KMS-11 (cell line): ENCODE results near the gene ACAT1.

Source experiments
- H2AFZ ChIP-seq: fragments of 200-600 bp; sonication (generic); 2 replicates; pipeline ENCODE4 v1.6.1; 2016; ENCODE audit warnings: antibody characterized with exemption, mixed run types, low read depth
- H3K27ac ChIP-seq: fragments of 200-600 bp; sonication (generic); 2 replicates; pipeline ENCODE4 v1.6.1; 2016; ENCODE audit warnings: mild to moderate bottlenecking, mixed run types
- H3K27me3 ChIP-seq: fragments of 200-600 bp; sonication (generic); 2 replicates; pipeline ENCODE4 v1.6.1; 2017; ENCODE audit warnings: mild to moderate bottlenecking, low read depth, mixed run types, moderate library complexity; ENCODE audit not compliant: insufficient read depth
- H3K36me3 ChIP-seq: fragments of 200-600 bp; sonication (generic); 2 replicates; pipeline ENCODE4 v1.6.1; 2017; ENCODE audit warnings: mild to moderate bottlenecking, mixed run types; ENCODE audit not compliant: insufficient read depth
- H3K4me1 ChIP-seq: fragments of 200-600 bp; sonication (generic); 2 replicates; pipeline ENCODE4 v1.6.1; 2016; ENCODE audit warnings: mild to moderate bottlenecking, low read depth, mixed run types; ENCODE audit not compliant: poor library complexity, severe bottlenecking
- H3K4me2 ChIP-seq: fragments of 200-600 bp; sonication (generic); 2 replicates; pipeline ENCODE4 v1.7.0; 2016; ENCODE audit warnings: mild to moderate bottlenecking, mixed run types
- H3K4me3 ChIP-seq: fragments of 200-600 bp; sonication (generic); IDR thresholded peaks from 2 replicates; pipeline ENCODE4 v1.6.1; 2017; ENCODE audit warnings: low read depth, low read length, mixed read lengths; ENCODE audit not compliant: insufficient read depth
- H3K79me2 ChIP-seq: fragments of 200-600 bp; sonication (generic); 2 replicates; pipeline ENCODE4 v1.6.1; 2016; ENCODE audit warnings: low read depth, mixed run types; ENCODE audit not compliant: insufficient read depth
- H3K9ac ChIP-seq: fragments of 200-600 bp; sonication (generic); 2 replicates; pipeline ENCODE4 v1.6.1; 2016; ENCODE audit warnings: mild to moderate bottlenecking, mixed run types
- H4K20me1 ChIP-seq: fragments of 200-600 bp; sonication (generic); 2 replicates; pipeline ENCODE4 v1.6.1; 2016; ENCODE audit warnings: mild to moderate bottlenecking, mixed run types; ENCODE audit not compliant: insufficient read depth
- TF ChIP-seq, protein P1 (sequence below): fragments of 200-600 bp; sonication (generic); conservative IDR thresholded peaks from 2 replicates; pipeline ENCODE4 v1.6.1; 2017; ENCODE audit warnings: low read depth, mild to moderate bottlenecking, antibody characterized with exemption, low read length, moderate library complexity, mixed read lengths

Gene ACAT1

DNA sequence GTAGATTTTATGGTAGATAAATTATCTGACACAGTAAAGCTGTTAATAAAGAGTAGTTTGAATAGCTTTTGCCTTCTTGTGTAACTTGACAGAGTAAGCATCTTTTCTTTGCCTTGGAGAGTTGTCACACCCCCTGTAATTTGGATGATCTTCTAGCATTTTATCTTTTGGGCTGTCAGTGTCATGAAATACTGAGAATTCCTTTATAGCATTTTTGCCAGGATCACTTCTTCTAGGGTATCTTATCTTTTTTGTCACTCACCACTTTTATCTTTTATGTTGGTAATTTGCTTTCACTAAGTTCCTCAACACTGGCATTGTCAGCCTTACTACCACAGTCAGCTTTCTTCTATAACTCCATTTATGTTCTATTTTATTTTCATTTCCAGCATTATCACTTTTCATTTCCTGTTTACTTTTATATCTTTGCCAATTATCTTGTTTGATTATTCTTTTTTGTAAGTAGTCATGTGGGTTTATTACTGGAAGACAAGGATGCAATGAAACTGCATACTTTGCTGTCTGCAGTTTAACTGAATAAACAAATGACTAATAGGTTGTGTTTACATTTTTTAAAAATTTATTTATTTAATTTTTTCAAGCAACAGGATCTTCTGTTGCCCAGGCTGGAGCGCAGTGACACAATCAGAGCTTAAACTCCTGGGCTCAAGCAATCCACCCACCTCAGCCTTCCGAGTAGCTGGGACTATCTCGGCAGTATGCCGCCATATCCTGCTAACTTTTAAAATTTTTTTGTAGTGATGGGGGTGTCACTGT lies 28.1 kb upstream of the ACAT1 start:
- TF ChIP-seq, protein P1, sequence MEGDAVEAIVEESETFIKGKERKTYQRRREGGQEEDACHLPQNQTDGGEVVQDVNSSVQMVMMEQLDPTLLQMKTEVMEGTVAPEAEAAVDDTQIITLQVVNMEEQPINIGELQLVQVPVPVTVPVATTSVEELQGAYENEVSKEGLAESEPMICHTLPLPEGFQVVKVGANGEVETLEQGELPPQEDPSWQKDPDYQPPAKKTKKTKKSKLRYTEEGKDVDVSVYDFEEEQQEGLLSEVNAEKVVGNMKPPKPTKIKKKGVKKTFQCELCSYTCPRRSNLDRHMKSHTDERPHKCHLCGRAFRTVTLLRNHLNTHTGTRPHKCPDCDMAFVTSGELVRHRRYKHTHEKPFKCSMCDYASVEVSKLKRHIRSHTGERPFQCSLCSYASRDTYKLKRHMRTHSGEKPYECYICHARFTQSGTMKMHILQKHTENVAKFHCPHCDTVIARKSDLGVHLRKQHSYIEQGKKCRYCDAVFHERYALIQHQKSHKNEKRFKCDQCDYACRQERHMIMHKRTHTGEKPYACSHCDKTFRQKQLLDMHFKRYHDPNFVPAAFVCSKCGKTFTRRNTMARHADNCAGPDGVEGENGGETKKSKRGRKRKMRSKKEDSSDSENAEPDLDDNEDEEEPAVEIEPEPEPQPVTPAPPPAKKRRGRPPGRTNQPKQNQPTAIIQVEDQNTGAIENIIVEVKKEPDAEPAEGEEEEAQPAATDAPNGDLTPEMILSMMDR: no peak
- Histone ChIP-seq H2AFZ (no peak overlapping the region), H4K20me1 (no peaks in the 10 kb centered on the region), H3K4me1 (no peaks in the 10 kb centered on the region), H3K36me3 (no peaks in the 10 kb centered on the region), H3K9ac (no peak overlapping the region), H3K27ac (no peak overlapping the region), H3K27me3 (no peaks in the 10 kb centered on the region), H3K79me2 (no peaks in the 10 kb centered on the region), H3K4me2 (no peak overlapping the region), H3K4me3 (no peak overlapping the region)

DNA sequence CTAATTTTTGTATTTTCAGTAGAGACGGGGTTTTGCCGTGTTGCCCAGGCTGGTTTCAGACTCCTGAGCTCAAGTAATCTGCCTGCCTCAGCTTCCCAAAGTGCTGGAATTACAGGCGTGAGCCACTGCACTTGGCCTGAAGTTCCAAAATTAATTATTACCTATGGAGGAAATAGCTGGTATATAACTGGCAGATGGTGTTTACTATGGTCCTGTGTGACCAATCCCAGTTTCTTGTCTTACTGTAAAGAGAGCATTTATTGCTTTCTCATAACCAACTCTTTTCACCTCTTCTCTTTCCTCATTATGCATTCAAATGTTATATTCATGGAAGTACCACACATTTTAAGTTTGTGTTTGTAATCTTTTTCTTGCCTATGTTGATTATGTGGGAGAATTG lies 24.2 kb upstream of the ACAT1 start:
- no peaks in the 10 kb centered on the region for H3K36me3 ChIP-seq
- H3K9ac ChIP-seq: no peak overlapping the region
- H2AFZ ChIP-seq: no peak overlapping the region
- H4K20me1 ChIP-seq: no peaks in the 10 kb centered on the region
- H3K4me2 ChIP-seq: no peak overlapping the region
- TF ChIP-seq, protein P1: no peak
- H3K27ac ChIP-seq: no peak overlapping the region
- no peaks in the 10 kb centered on the region for H3K4me1 ChIP-seq
- H3K4me3 ChIP-seq: no peak overlapping the region
- H3K27me3 ChIP-seq: no peaks in the 10 kb centered on the region
- no peaks in the 10 kb centered on the region for H3K79me2 ChIP-seq

DNA sequence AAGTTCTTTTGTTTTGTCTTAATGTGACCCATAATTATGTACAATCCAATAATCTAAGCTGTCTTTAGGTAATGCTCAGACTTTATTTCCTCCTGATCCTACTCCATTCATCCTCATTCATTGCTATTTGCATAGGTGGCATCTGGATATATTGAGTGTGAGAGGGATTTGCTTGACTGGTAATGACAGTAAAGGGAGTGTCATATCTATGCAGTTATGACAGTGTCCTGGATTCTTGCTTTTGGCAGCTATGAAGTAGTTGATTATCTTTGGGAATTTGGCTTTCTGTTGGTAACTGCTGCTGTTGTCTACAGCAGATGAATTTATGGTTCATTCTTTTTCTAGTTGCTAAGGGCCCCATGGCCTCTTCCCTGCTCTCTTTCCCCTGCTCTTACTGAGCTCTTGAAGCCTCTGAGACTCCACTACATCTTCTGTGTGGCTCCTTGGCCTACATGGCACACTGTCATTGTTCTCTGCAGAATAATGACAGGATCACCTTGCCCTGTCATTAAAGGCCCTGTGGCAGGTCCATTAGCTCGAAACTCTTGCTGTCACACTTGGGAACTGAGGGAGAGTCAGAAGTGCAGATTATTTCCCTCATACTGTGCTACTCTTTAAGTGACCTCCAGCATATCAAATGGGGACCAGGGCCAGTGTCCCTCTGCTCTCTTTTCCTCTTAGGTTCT lies 20.1 kb upstream of the ACAT1 start:
- Histone ChIP-seq H3K4me3 (no peak overlapping the region), H4K20me1 (no peaks in the 10 kb centered on the region), H3K4me2 (no peak overlapping the region), H3K36me3 (no peaks in the 10 kb centered on the region), H3K27me3 (no peaks in the 10 kb centered on the region), H2AFZ (no peak overlapping the region), H3K27ac (no peak overlapping the region), H3K9ac (no peak overlapping the region), H3K4me1 (no peaks in the 10 kb centered on the region), H3K79me2 (no peaks in the 10 kb centered on the region)
- TF ChIP-seq, protein P1: no peak

DNA sequence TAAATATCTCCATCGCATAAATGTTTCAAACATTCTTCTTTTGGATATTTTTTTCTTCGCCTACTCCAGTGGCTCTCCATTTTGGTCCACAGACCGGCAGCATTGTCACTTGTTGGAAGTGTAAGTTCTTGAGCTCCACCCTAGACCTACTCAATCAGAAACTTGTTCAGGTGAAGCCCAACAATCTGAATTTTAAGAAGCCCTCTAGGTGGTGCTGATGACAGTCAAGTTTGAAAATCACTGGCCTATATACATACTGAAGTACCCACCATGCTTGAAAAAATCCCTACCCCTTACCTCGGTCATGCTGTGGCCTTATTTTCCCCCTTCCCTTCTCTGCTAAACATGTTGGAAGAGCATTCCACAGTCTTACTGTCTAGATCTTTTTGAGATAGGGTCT lies 10.2 kb upstream of the ACAT1 start:
- Histone ChIP-seq H3K4me2 (no peak overlapping the region), H3K27ac (no peak overlapping the region), H4K20me1 (no peaks in the 10 kb centered on the region), H3K4me1 (no peaks in the 10 kb centered on the region), H2AFZ (no peak overlapping the region), H3K4me3 (no peak overlapping the region), H3K27me3 (no peaks in the 10 kb centered on the region), H3K9ac (no peak overlapping the region), H3K79me2 (no peaks in the 10 kb centered on the region), H3K36me3 (no peaks in the 10 kb centered on the region)
- TF ChIP-seq, protein P1: no peak
